ENCODE measurements around the gene VN1R5. TPM values are rescaled to one million over a fixed set of nuclear protein-coding genes. Genes with fewer than 3 reads are reported as not detected.
"Not testable (repeated sequence)": the region's sequence is repeated elsewhere in the genome, so short reads cannot be mapped to it uniquely, and the experiment has no call there.

Gene VN1R5
- total RNA-seq, 2 donors from 2014 or later: 0.62 TPM; not detected in 1

GRCh38 chr1:247212012-247212411 lies 43.9 kb upstream of the VN1R5 start:
- Histone ChIP-seq H3K36me3 (no peaks in the 10 kb centered on the region), H3K4me1 (replicated peaks) (no peaks in the 10 kb centered on the region), H3K4me3 (no peak overlapping the region), H3K27me3 (replicated peaks; ENCODE audit: insufficient read depth) (no peaks in the 10 kb centered on the region), H3K27ac (no peak overlapping the region), H3K9me3 (no peaks in the 10 kb centered on the region)
- intact Hi-C loops (cut with DNase I): loop anchor here (10.0 kb wide), 1 partner anchor 107 kb away; the partner anchor contains the start of gene ZNF669
- DNase-seq (ENCODE audit: low spot score): no peak
- TF ChIP-seq CTCF (IDR thresholded peaks at IDR 0.05) (no peak), POLR2AphosphoS5 (IDR thresholded peaks at IDR 0.05) (no peak), POLR2A (IDR thresholded peaks at IDR 0.05) (no peak)
- WGBS: 67% methylated on average over 5 of the region's 5 CpGs

- no peak for DNase-seq (ENCODE audit: low spot score)
- Histone ChIP-seq H3K4me1 (replicated peaks) (no peaks in the 10 kb centered on the region), H3K4me3 (no peak overlapping the region), H3K27ac (no peak overlapping the region), H3K36me3 (no peaks in the 10 kb centered on the region), H3K9me3 (no peaks in the 10 kb centered on the region), H3K27me3 (replicated peaks; ENCODE audit: insufficient read depth) (no peaks in the 10 kb centered on the region)
- 33% methylated on average over 1 of the region's 1 CpG for WGBS
- TF ChIP-seq POLR2A (IDR thresholded peaks at IDR 0.05): no peak
- TF ChIP-seq CTCF (IDR thresholded peaks at IDR 0.05): no peak
- no peak for TF ChIP-seq POLR2AphosphoS5 (IDR thresholded peaks at IDR 0.05)
- intact Hi-C loops (cut with DNase I): loop anchor here (10.0 kb wide), 1 partner anchor 108 kb away; the partner anchor contains the start of gene ZNF669
Observed at GRCh38 chr1:247212627-247213617, 43.0 kb upstream of the VN1R5 start.

- Histone ChIP-seq H3K9me3 (no peaks in the 10 kb centered on the region), H3K36me3 (no peaks in the 10 kb centered on the region), H3K4me3 (no peak overlapping the region), H3K27ac (no peak overlapping the region), H3K4me1 (replicated peaks) (no peaks in the 10 kb centered on the region), H3K27me3 (replicated peaks; ENCODE audit: insufficient read depth) (no peaks in the 10 kb centered on the region)
- TF ChIP-seq POLR2AphosphoS5 (IDR thresholded peaks at IDR 0.05): no peak
- no peak for TF ChIP-seq CTCF (IDR thresholded peaks at IDR 0.05)
- TF ChIP-seq POLR2A (IDR thresholded peaks at IDR 0.05): no peak
- DNase-seq (ENCODE audit: low spot score): no peak
- intact Hi-C loops (cut with DNase I): loop anchor here (10.0 kb wide), 1 partner anchor 111 kb away; the partner anchor contains the start of gene ZNF669
- 31% methylated on average over 3 of the region's 3 CpGs for WGBS
Observed at GRCh38 chr1:247216261-247216660, 39.6 kb upstream of the VN1R5 start.

GRCh38 chr1:247218121-247218651 lies 37.7 kb upstream of the VN1R5 start:
- Histone ChIP-seq H3K4me3 (no peak overlapping the region), H3K9me3 (no peaks in the 10 kb centered on the region), H3K4me1 (replicated peaks) (no peaks in the 10 kb centered on the region), H3K36me3 (no peaks in the 10 kb centered on the region), H3K27ac (no peak overlapping the region), H3K27me3 (replicated peaks; ENCODE audit: insufficient read depth) (no peaks in the 10 kb centered on the region)
- TF ChIP-seq POLR2A (IDR thresholded peaks at IDR 0.05) (no peak), POLR2AphosphoS5 (IDR thresholded peaks at IDR 0.05) (no peak), CTCF (IDR thresholded peaks at IDR 0.05) (no peak)
- intact Hi-C loops (cut with DNase I): loop anchor here (10.0 kb wide), 1 partner anchor 113 kb away; the partner anchor contains the start of gene ZNF669
- WGBS: 67% methylated on average over 6 of the region's 6 CpGs
- no peak for DNase-seq (ENCODE audit: low spot score)

GRCh38 chr1:247220280-247220679 lies 35.6 kb upstream of the VN1R5 start:
- H3K27me3 ChIP-seq (replicated peaks; ENCODE audit: insufficient read depth); DNase-seq (ENCODE audit: low spot score); H3K4me3 ChIP-seq; H3K4me1 ChIP-seq (replicated peaks); H3K9me3 ChIP-seq; H3K27ac ChIP-seq; H3K36me3 ChIP-seq; intact Hi-C loops (cut with DNase I): not testable (repeated sequence)
- WGBS: 98% methylated on average over 18 of the region's 30 CpGs
